WTC11 (cell line): Measurements from ENCODE around the gene PNISR. TPM values are rescaled to one million over a fixed set of nuclear protein-coding genes. Genes with fewer than 3 reads are reported as not detected.

Experiments used
- ATAC-seq: fragments of 200-7000 bp; cut with Tn5 transposase; 2 replicates; pipeline ENCODE4 v1.10.0; 2021; ENCODE audit warnings: mild to moderate bottlenecking, moderate library complexity
- CTCF ChIA-PET: fragments of 300-600 bp; sonication (Branson Sonifier 250); formaldehyde crosslinking; loops from one replicate; lab custom pipeline; 2021; ENCODE audit warnings: antibody characterized with exemption; lab: Charles Lee
- POLR2A ChIA-PET: fragments of 350-600 bp; sonication (Branson Sonifier 250); formaldehyde crosslinking; loops from one replicate; lab custom pipeline; 2021; ENCODE audit warnings: antibody characterized with exemption; lab: Charles Lee
- DNase-seq: peaks from one replicate; pipeline ENCODE4 v3.0.0; 2021; ENCODE audit warnings: low spot score
- H3K27ac Mint-ChIP-seq: 2 replicates; pipeline ENCODE4 v1.8.0; 2021; ENCODE audit warnings: mixed read lengths
- H3K27me3 Mint-ChIP-seq: 2 replicates; pipeline ENCODE4 v1.8.0; 2021; ENCODE audit warnings: low read depth, mild to moderate bottlenecking, moderate library complexity, mixed read lengths
- H3K36me3 Mint-ChIP-seq: 2 replicates; pipeline ENCODE4 v1.8.0; 2021; ENCODE audit warnings: mixed read lengths
- H3K4me1 Mint-ChIP-seq: 2 replicates; pipeline ENCODE4 v1.8.0; 2022; ENCODE audit warnings: mixed read lengths
- H3K4me3 Mint-ChIP-seq: 2 replicates; pipeline ENCODE4 v1.8.0; 2021; ENCODE audit warnings: mild to moderate bottlenecking, moderate library complexity, mixed read lengths
- H3K9me3 Mint-ChIP-seq: 2 replicates; pipeline ENCODE4 v1.8.0; 2021; ENCODE audit warnings: mixed read lengths
- ARID4B ChIP-seq: sonication (generic); formaldehyde crosslinking; IDR thresholded peaks from 2 replicates; pipeline ENCODE4 v1.8.0; 2023; ENCODE audit warnings: missing genetic modification reagents, mild to moderate bottlenecking, borderline replicate concordance
- ATF2 ChIP-seq: sonication (generic); formaldehyde crosslinking; IDR thresholded peaks from 2 replicates; pipeline ENCODE4 v1.8.1; 2022; ENCODE audit warnings: low read depth, missing genetic modification reagents, borderline replicate concordance
- HMGA2 ChIP-seq: fragments of 250-450 bp; sonication (Bioruptor Pico); IDR thresholded peaks from 2 replicates; pipeline ENCODE4 v1.4.0; 2021; ENCODE audit warnings: mild to moderate bottlenecking, moderate library complexity
- NFATC4 ChIP-seq: fragments of 250-450 bp; sonication (Bioruptor Pico); IDR thresholded peaks from 2 replicates; pipeline ENCODE4 v1.9.0; 2021; ENCODE audit warnings: mild to moderate bottlenecking
- NFYB ChIP-seq: sonication (generic); formaldehyde crosslinking; conservative IDR thresholded peaks from 2 replicates; pipeline ENCODE4 v1.8.0; 2022; ENCODE audit warnings: low read depth, missing genetic modification reagents
- USF1 ChIP-seq: sonication (generic); formaldehyde crosslinking; IDR thresholded peaks from 2 replicates; pipeline ENCODE4 v1.8.0; 2022; ENCODE audit warnings: mild to moderate bottlenecking, missing genetic modification reagents
- ZBTB21 ChIP-seq: sonication (generic); formaldehyde crosslinking; IDR thresholded peaks from 2 replicates; pipeline ENCODE4 v1.8.1; 2023; ENCODE audit warnings: mild to moderate bottlenecking, missing genetic modification reagents, borderline replicate concordance
- ZNF138 ChIP-seq: sonication (generic); formaldehyde crosslinking; conservative IDR thresholded peaks from 2 replicates; pipeline ENCODE4 v1.8.1; 2022; ENCODE audit warnings: mild to moderate bottlenecking, moderate library complexity, missing genetic modification reagents
- ZNF416 ChIP-seq: fragments of 250-450 bp; sonication (Bioruptor Pico); IDR thresholded peaks from 2 replicates; pipeline ENCODE4 v1.9.0; 2021; ENCODE audit warnings: mild to moderate bottlenecking, inconsistent platforms
- ZNF423 ChIP-seq: fragments of 250-450 bp; sonication (Bioruptor Pico); IDR thresholded peaks from 2 replicates; pipeline ENCODE4 v2.1.2; 2022; ENCODE audit warnings: mild to moderate bottlenecking, moderate library complexity
- ZNF671 ChIP-seq: fragments of 250-450 bp; sonication (Bioruptor Pico); IDR thresholded peaks from 2 replicates; pipeline ENCODE4 v1.8.0; 2021; ENCODE audit warnings: mild to moderate bottlenecking
- total RNA-seq: library from RNA; stranded (reverse); gene quantifications from 3 replicates; pipeline ENCODE4 v1.2.3, GENCODE V29; 2021

The PNISR gene
- total RNA-seq, 1 experiment from 2014 or later: 156 TPM

- H3K27me3 Mint-ChIP-seq: peaks cover 10% of the 10 kb centered on the region
- CTCF ChIA-PET: interaction anchor here (1.1 to 1.6 kb wide), 5 partner anchors 14 to 77 kb away, joined by 3 to 5 read pairs (median 4); partner anchors contain the start of gene PNISR
Observed at GRCh38 chr6:99348288-99349170, 76.6 kb downstream of the PNISR start.

More at GRCh38 chr6:99348288-99349170, 76.6 kb downstream of the PNISR start:
- H3K4me1 Mint-ChIP-seq: peaks cover 43% of the 10 kb centered on the region
- POLR2A ChIA-PET: interaction anchor here (1.3 to 3.1 kb wide), 4 partner anchors 11 to 220 kb away, joined by 4 to 17 read pairs (median 6); partner anchors contain the start of genes CCNC and COQ3
- ATAC-seq (peak; percentile 7), DNase-seq (no peak)
- H3K36me3 Mint-ChIP-seq: no peaks in the 10 kb centered on the region
- no peak for TF ChIP-seq ZNF671 (CRISPR knock-in tag)
- TF ChIP-seq NFATC4 (CRISPR knock-in tag): no peak
- no peak for TF ChIP-seq ZNF416 (CRISPR knock-in tag)
- TF ChIP-seq NFYB: no peak
- TF ChIP-seq ZNF138 (CRISPR knock-in tag): no peak
- TF ChIP-seq ATF2 (CRISPR knock-in tag): no peak
- no peak for TF ChIP-seq HMGA2
- no peak for TF ChIP-seq ZBTB21 (CRISPR knock-in tag)
- no peak for TF ChIP-seq ARID4B (CRISPR knock-in tag)
- TF ChIP-seq ZNF423: no peak
- TF ChIP-seq USF1 (CRISPR knock-in tag): no peak
- peak overlapping the region; percentile 81 for H3K4me3 Mint-ChIP-seq
- no peaks in the 10 kb centered on the region for H3K9me3 Mint-ChIP-seq
- H3K27ac Mint-ChIP-seq: no peak overlapping the region

Other genes with a start within 250 kb of the PNISR start
- gene FAXC, start 75.6 kb downstream of the PNISR start, total RNA-seq: 10.2 to 12.9 TPM (median 11.1 TPM) in 3 replicates
- gene COQ3, start 31.1 kb downstream of the PNISR start, total RNA-seq: 13.9 to 16.0 TPM (median 14.1 TPM) in 3 replicates
- gene USP45, start 90.1 kb upstream of the PNISR start, total RNA-seq: 22.4 to 34.7 TPM (median 25.7 TPM) in 3 replicates
- 82.2 to 93.1 TPM (median 86.8 TPM) in 3 replicates for gene CCNC, start 143.4 kb upstream of the PNISR start, total RNA-seq
- 0.09 to 0.14 TPM (median 0.11 TPM) in 3 replicates for gene PRDM13, start 181.5 kb upstream of the PNISR start, total RNA-seq